Measurements from ENCODE around the gene STPG4.

The STPG4 gene

GRCh38 chr2:47050021-47050760 is 104.9 kb downstream of the STPG4 start:
- DNase-seq: no peak

- no peak for DNase-seq
These were observed 105.6 kb downstream of the STPG4 start for GRCh38 chr2:47049502-47049901.

DNA sequence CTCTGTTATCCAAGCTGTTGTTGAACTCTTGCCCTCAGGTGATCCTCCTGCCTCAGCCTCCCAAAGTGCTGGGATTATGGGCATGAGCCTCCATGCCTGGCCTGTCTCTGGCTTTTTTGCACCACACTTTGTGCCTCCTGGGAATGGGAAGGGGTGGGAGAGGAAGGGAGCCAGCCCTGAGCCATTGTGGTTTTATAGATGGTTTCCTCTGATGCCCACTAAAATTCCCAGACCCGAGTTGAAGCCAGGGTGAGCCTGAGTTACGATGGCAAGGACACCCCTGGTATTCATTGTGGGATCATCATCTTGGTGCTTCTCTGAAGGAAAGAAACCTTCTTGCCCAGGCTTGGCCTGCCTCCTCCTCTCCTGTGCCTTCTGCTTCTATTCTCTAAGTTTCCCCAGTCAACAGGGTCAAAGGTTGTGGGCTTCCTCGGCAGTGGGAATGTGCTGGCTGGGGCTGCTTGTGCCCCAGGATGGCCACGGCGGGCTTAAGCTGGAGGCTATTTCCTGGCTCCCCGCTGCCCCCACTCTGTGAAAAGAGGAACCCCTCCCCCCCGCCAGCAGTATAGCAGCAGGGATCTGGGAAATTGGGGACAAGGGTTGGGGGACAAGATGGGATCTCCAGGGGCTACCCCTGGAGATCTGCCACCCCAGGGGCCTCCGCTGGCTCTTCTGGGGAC is 106.2 kb downstream of the STPG4 start:
- DNase-seq: no peak

- no peak for DNase-seq
These were observed 108.8 kb downstream of the STPG4 start for GRCh38 chr2:47046271-47046670.

GRCh38 chr2:47043891-47044239 is 111.2 kb downstream of the STPG4 start:
- DNase-seq: no peak

GRCh38 chr2:47043142-47043890 is 111.8 kb downstream of the STPG4 start:
- peak; percentile 85 for DNase-seq

DNA sequence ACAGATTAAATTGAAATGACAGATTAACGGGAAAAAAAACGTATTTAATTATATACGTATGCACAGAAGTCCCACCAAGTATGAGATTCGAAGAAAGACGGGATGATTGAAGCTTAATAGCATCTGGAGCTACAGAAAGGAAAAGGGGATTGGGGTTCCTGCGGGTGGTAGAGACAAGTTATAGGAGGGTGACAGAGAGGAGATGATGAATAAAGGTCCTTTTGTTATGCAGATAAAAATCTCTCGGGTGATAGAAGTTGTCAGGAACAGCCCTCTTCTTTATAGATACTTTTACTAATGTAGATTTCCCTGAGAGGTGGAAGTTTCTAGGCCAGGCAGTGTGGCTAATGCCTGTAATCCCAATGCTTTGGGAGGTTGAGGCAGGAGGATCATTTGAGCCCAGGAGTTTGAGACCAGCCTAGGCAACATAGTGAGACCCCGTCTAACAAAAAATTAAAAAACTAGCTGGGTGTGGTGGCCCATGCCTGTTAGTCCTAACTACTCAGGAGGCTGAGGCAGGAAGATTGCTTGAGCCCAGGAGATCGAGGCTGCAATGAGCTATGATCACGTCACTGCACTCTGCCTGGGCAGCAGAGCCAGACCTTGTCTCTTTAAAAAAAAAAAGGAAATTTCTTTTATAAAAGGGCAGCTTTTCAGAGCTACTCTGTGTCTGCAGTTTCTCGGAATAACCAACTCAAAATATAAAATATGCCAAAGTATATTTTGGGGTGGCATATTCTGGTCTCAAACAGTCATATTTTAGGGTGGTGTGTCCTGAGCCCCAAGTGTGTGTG is 113.0 kb downstream of the STPG4 start:
- no peak for DNase-seq

- DNase-seq: no peak
These were observed 114.0 kb downstream of the STPG4 start for GRCh38 chr2:47041063-47041462.

- DNase-seq: no peak
These were observed 114.5 kb downstream of the STPG4 start for GRCh38 chr2:47040651-47041050.

- no peak for DNase-seq
These were observed 115.1 kb downstream of the STPG4 start for GRCh38 chr2:47039913-47040562.

- no peak for DNase-seq
These were observed 115.6 kb downstream of the STPG4 start for GRCh38 chr2:47039489-47039870.

DNA sequence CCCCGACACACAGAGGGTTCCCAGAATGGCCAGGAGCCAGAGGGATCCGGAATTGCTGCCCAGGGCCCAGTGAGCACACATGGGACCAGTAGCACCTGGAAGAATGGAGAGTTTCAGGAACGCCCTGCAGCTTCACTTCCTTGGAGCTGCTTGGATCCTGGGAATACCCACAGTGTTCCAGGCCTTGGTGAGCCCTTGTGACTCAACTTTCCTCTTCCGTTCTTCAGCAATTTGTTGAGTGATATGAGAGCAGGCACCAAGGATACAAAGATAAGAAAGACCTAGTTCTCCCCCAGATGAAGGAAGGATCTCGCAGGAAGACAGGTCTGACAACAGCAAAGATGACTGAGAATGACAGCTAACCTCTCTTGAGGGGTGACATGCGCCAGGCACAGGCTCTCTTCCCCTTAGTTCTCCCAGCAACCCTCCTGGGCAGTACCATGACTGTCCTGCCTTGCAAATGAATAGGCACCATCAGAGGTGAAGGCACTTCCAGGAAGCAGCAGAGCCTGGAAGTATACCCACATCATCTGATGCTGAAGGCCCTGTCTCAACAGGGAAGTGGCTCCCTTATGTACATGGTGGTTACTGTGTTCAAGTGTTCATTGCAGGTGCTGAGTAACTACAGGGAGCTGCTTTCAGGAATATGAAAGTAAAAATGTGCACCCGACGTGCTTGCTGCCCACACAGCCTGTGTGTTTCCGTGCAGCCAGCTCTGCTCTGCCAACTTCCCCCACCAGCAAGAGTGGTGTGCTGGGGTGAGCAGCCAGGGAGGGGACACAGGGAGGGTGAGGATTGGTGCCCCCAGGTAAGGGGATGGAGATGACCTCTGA is 116.2 kb downstream of the STPG4 start:
- DNase-seq: no peak

DNA sequence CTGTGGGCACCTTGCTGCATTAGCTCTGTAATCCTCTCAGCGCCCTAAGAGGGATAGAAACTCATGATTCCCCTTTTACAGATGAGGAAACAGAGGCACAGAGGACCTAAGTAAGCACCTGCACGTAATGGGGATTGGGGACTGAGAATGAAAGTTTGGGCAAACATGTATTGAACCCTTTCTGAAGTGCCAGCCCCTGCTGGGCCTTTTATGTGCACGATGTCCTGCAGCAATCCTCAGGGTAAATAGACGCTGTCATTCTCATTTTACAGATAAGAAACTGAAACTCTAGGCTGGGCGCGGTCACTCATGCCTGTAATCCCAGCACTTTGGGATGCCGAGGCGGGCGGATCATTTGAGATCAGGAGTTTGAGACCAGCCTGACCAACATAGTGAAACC is 117.4 kb downstream of the STPG4 start:
- no peak for DNase-seq

Data from NCI-H1694 treated with DMSO at 0.1 percent for 48 hours (cell line).